ENCODE data around the gene NOS3. TPM values are rescaled to one million over a fixed set of nuclear protein-coding genes. Genes with fewer than 3 reads are reported as not detected.

Gene NOS3
- polyA plus RNA-seq, 3 donors = 7.7 to 14.4 (median 12.7) TPM

GRCh38 chr7:150974468-150975391 is 16.1 kb upstream of the NOS3 start:
- no peak for DNase-seq (ENCODE audit: extremely low read depth in 1 of 11, low read depth in 9 of 11, low spot score in 4 of 11)

GRCh38 chr7:150975536-150976319 is 15.1 kb upstream of the NOS3 start:
- no peak for DNase-seq (ENCODE audit: extremely low read depth in 1 of 11, low read depth in 9 of 11, low spot score in 4 of 11)

- no peak for DNase-seq (ENCODE audit: extremely low read depth in 1 of 11, low read depth in 9 of 11, low spot score in 4 of 11)
Measured at GRCh38 chr7:150976529-150977381, 14.1 kb upstream of the NOS3 start.

- DNase-seq (ENCODE audit: extremely low read depth in 1 of 11, low read depth in 9 of 11, low spot score in 4 of 11) = no peak
Measured at GRCh38 chr7:150977382-150978125, 13.3 kb upstream of the NOS3 start.

GRCh38 chr7:150978126-150978789 is 12.6 kb upstream of the NOS3 start, which contains the start of gene KCNH2:
TSS of gene KCNH2 (minus strand) at chr7:150978321. CDS start at chr7:150977913, 408 bp downstream.
- no peak for DNase-seq (ENCODE audit: extremely low read depth in 1 of 11, low read depth in 9 of 11, low spot score in 4 of 11)

- no peak for DNase-seq (ENCODE audit: extremely low read depth in 1 of 11, low read depth in 9 of 11, low spot score in 4 of 11)
Measured at GRCh38 chr7:150979713-150980390, 11.0 kb upstream of the NOS3 start.

- DNase-seq (ENCODE audit: extremely low read depth in 1 of 11, low read depth in 9 of 11, low spot score in 4 of 11) = no peak
Measured at GRCh38 chr7:150980663-150981062, 10.2 kb upstream of the NOS3 start.

GRCh38 chr7:150981644-150982043 is 9.2 kb upstream of the NOS3 start:
- no peak for DNase-seq (ENCODE audit: extremely low read depth in 1 of 11, low read depth in 9 of 11, low spot score in 4 of 11)

- no peak for DNase-seq (ENCODE audit: extremely low read depth in 1 of 11, low read depth in 9 of 11, low spot score in 4 of 11)
Measured at GRCh38 chr7:150982351-150982750, 8.5 kb upstream of the NOS3 start.

GRCh38 chr7:150983893-150984368 is 6.9 kb upstream of the NOS3 start:
- no peak for DNase-seq (ENCODE audit: extremely low read depth in 1 of 11, low read depth in 9 of 11, low spot score in 4 of 11)

- DNase-seq (ENCODE audit: extremely low read depth in 1 of 11, low read depth in 9 of 11, low spot score in 4 of 11) = no peak
Measured at GRCh38 chr7:150986099-150986512, 4.7 kb upstream of the NOS3 start.

GRCh38 chr7:150986556-150986955 is 4.3 kb upstream of the NOS3 start:
- no peak for DNase-seq (ENCODE audit: extremely low read depth in 1 of 11, low read depth in 9 of 11, low spot score in 4 of 11)

- peak in 2 of 11 donors; percentile 63 to 64 for DNase-seq (ENCODE audit: extremely low read depth in 1 of 11, low read depth in 9 of 11, low spot score in 4 of 11)
Measured at GRCh38 chr7:150988230-150989226, 2.3 kb upstream of the NOS3 start.

GRCh38 chr7:150989456-150989855 is 1.4 kb upstream of the NOS3 start:
- DNase-seq (ENCODE audit: extremely low read depth in 1 of 11, low read depth in 9 of 11, low spot score in 4 of 11) = no peak

GRCh38 chr7:150992051-150992640 is 1.3 kb downstream of the NOS3 start:
- DNase-seq (ENCODE audit: extremely low read depth in 1 of 11, low read depth in 9 of 11, low spot score in 4 of 11) = no peak

GRCh38 chr7:150992833-150993302 is 2.1 kb downstream of the NOS3 start:
- DNase-seq (ENCODE audit: extremely low read depth in 1 of 11, low read depth in 9 of 11, low spot score in 4 of 11) = no peak
